Loucy (cell line): ENCODE results near the gene SNX5.

Experiments
- EZH2phosphoT487 ChIP-seq: fragments of 200-600 bp; IDR thresholded peaks from 2 replicates; pipeline ENCODE4 v1.6.1; 2018; ENCODE audit warnings: antibody characterized with exemption, mild to moderate bottlenecking, moderate library complexity, borderline replicate concordance
- TF ChIP-seq, protein P1 (sequence below): fragments of 200-600 bp; sonication (generic); conservative IDR thresholded peaks from 2 replicates; pipeline ENCODE4 v1.5.1; 2014; ENCODE audit warnings: mild to moderate bottlenecking, antibody characterized with exemption, low read length

DNA sequence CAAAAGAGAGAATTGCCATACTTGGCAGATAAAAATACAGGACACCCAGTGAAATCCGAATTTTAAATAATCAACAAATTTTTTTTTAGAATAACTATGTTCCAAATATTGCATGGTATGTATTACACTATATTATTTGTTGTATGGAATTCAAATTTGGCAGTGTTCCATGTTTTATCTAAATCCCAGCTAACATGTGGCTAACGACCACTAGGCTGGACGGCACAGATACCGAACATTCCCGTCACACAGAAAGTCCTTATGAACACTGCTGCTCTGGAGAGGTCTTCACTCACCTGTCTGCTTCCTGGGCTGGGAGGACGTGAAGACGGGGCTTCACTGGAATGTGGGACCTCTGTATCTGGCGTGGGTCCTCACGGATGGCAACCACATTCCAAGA is 32.8 kb downstream of the SNX5 start:
- TF ChIP-seq, protein P1, sequence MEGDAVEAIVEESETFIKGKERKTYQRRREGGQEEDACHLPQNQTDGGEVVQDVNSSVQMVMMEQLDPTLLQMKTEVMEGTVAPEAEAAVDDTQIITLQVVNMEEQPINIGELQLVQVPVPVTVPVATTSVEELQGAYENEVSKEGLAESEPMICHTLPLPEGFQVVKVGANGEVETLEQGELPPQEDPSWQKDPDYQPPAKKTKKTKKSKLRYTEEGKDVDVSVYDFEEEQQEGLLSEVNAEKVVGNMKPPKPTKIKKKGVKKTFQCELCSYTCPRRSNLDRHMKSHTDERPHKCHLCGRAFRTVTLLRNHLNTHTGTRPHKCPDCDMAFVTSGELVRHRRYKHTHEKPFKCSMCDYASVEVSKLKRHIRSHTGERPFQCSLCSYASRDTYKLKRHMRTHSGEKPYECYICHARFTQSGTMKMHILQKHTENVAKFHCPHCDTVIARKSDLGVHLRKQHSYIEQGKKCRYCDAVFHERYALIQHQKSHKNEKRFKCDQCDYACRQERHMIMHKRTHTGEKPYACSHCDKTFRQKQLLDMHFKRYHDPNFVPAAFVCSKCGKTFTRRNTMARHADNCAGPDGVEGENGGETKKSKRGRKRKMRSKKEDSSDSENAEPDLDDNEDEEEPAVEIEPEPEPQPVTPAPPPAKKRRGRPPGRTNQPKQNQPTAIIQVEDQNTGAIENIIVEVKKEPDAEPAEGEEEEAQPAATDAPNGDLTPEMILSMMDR: no peak
- no peak for TF ChIP-seq EZH2phosphoT487
